ENCODE measurements around the gene PTOV1. TPM values are rescaled to one million over a fixed set of nuclear protein-coding genes. Genes with fewer than 3 reads are reported as not detected.

PTOV1 gene
- total and polyA plus RNA-seq, 2 of the 13 experiments (the other 11 are each of a cell fraction or from before 2014, with no cell fraction given), result 63.5 to 68.5 TPM

GRCh38 chr19:49869484-49870308, 18.7 kb downstream of the PTOV1 start (continued):
- TF ChIP-seq THRA (CRISPR knock-in tag; IDR thresholded peaks at IDR 0.05; ENCODE audit: borderline replicate concordance) (no peak), SETDB1 (CRISPR knock-in tag; IDR thresholded peaks at IDR 0.05; ENCODE audit: borderline replicate concordance) (no peak), ZNF234 (CRISPR knock-in tag; conservative IDR thresholded peaks at IDR 0.05) (no peak), HOXA9 (CRISPR knock-in tag; IDR thresholded peaks at IDR 0.05; ENCODE audit: borderline replicate concordance) (no peak), HNRNPLL (IDR thresholded peaks at IDR 0.05; ENCODE audit: low read depth, low read length, poor library complexity, severe bottlenecking) (peak; percentile 51), POLR2AphosphoS2 (IDR thresholded peaks at IDR 0.05; ENCODE audit: low read depth, low read length) (no peak), POGK (CRISPR knock-in tag; conservative IDR thresholded peaks at IDR 0.05) (no peak), SNAI1 (CRISPR knock-in tag; IDR thresholded peaks at IDR 0.05; ENCODE audit: borderline replicate concordance) (0 out of 2 replicates have a peak, but pooled peaks have one; percentile 61), ZNF788 (CRISPR knock-in tag; IDR thresholded peaks at IDR 0.05; ENCODE audit: borderline replicate concordance) (no peak), ASH2L (IDR thresholded peaks at IDR 0.05; ENCODE audit: insufficient read length, low read depth, low read length) (no peak), SPEN (CRISPR knock-in tag; IDR thresholded peaks at IDR 0.05; ENCODE audit: low read depth) (no peak; the same call in 1 of the 2 replicates), MBNL3 (CRISPR knock-in tag; conservative IDR thresholded peaks at IDR 0.05) (no peak), ATF5 (CRISPR knock-in tag; IDR thresholded peaks at IDR 0.05; ENCODE audit: low read depth) (no peak), ZBTB21 (CRISPR knock-in tag; IDR thresholded peaks at IDR 0.05) (0 out of 2 replicates have a peak, but pooled peaks have one; percentile 25), TCF12 (IDR thresholded peaks at IDR 0.05) (no peak), TCF12 (CRISPR knock-in tag; IDR thresholded peaks at IDR 0.05) (peak; percentile 66; the same call in 1 of the 2 replicates), ZFP82 (CRISPR knock-in tag; IDR thresholded peaks at IDR 0.05; ENCODE audit: borderline replicate concordance) (0 out of 2 replicates have a peak, but pooled peaks have one; percentile 41), ZNF530 (CRISPR knock-in tag; IDR thresholded peaks at IDR 0.05; ENCODE audit: low read depth) (no peak), ZNF160 (CRISPR knock-in tag; IDR thresholded peaks at IDR 0.05) (peak; percentile 54; the same call in 1 of the 2 replicates), MTA3 (CRISPR knock-in tag; IDR thresholded peaks at IDR 0.05) (no peak), MIER2 (CRISPR knock-in tag; IDR thresholded peaks at IDR 0.05) (peak; percentile 37; the same call in 1 of the 2 replicates), CENPX (CRISPR knock-in tag; IDR thresholded peaks at IDR 0.05) (no peak), SIN3A (IDR thresholded peaks at IDR 0.05; ENCODE audit: borderline replicate concordance, low read depth, low read length) (peak; percentile 75; the same call in 1 of the 2 replicates), BRCA1 (CRISPR knock-in tag; IDR thresholded peaks at IDR 0.05) (no peak)

Measured in HepG2 (cell line).